ENCODE results near the gene CETN1. TPM values are rescaled to one million over a fixed set of nuclear protein-coding genes. Genes with fewer than 3 reads are reported as not detected.

Gene CETN1
- polyA plus RNA-seq, 3 donors = not detected

- Histone ChIP-seq H3K9me3 (replicated peaks in 1 of 2; ENCODE audit: control insufficient read depth in 1 of 2, insufficient read depth in 1 of 2, low read length in 2 of 2) (no peaks in the 10 kb centered on the region), H3K36me3 (replicated peaks in 1 of 2; ENCODE audit: control insufficient read depth in 1 of 2, insufficient read depth in 2 of 2, low read length in 2 of 2) (no peaks in the 10 kb centered on the region), H3K4me2 (replicated peaks; ENCODE audit: extremely low read depth, low read length, poor library complexity, severe bottlenecking) (no peak overlapping the region), H3K79me2 (ENCODE audit: insufficient read depth, low read length) (no peaks in the 10 kb centered on the region), H3K27ac (ENCODE audit: low read depth in 1 of 2, low read length in 2 of 2) (no peak overlapping the region), H3K27me3 (ENCODE audit: control insufficient read depth in 2 of 2, insufficient read depth in 2 of 2, low read length in 2 of 2) (no peaks in the 10 kb centered on the region), H3K4me1 (ENCODE audit: control insufficient read depth in 1 of 2, insufficient read depth in 2 of 2, low read length in 2 of 2) (no peaks in the 10 kb centered on the region), H3K9ac (ENCODE audit: insufficient read depth, low read length, poor library complexity, severe bottlenecking) (no peak overlapping the region), H2AFZ (ENCODE audit: insufficient read depth, low read depth, low read length, poor library complexity, severe bottlenecking) (no peak overlapping the region), H3K4me3 (replicated peaks in 1 of 3; ENCODE audit: low read depth in 2 of 3, low read length in 3 of 3) (no peak overlapping the region), H4K20me1 (ENCODE audit: insufficient read depth, low read length) (no peaks in the 10 kb centered on the region)
- no peak for TF ChIP-seq CTCF (IDR thresholded peaks at IDR 0.05)
- Mint-ChIP-seq H3K4me1 (peaks cover 4% of the 10 kb centered on the region), H3K27ac (no peak overlapping the region), H3K4me3 (no peak overlapping the region), H3K9me3 (peaks cover 0 to 2% (median 0%) of the 10 kb centered on the region in 7 donors), H3K27me3 (ENCODE audit: low read depth in 3 of 3) (peaks cover 4 to 12% (median 9%) of the 10 kb centered on the region in 3 donors), H3K36me3 (no peaks in the 10 kb centered on the region)
- no CpG with 5 or more reads among the region's 3 CpGs for WGBS (ENCODE audit: insufficient coverage)
- DNase-seq = no peak
- intact Hi-C loops (cut with micrococcal nuclease) = no loop called here
Measured at GRCh38 chr18:567122-567521, 13.1 kb upstream of the CETN1 start.

GRCh38 chr18:568731-569130 is 11.4 kb upstream of the CETN1 start:
- Histone ChIP-seq H3K4me3 (replicated peaks in 1 of 3; ENCODE audit: low read depth in 2 of 3, low read length in 3 of 3) (no peak overlapping the region), H3K79me2 (ENCODE audit: insufficient read depth, low read length) (no peaks in the 10 kb centered on the region), H3K4me2 (replicated peaks; ENCODE audit: extremely low read depth, low read length, poor library complexity, severe bottlenecking) (no peak overlapping the region), H3K36me3 (replicated peaks in 1 of 2; ENCODE audit: control insufficient read depth in 1 of 2, insufficient read depth in 2 of 2, low read length in 2 of 2) (no peaks in the 10 kb centered on the region), H3K9me3 (replicated peaks in 1 of 2; ENCODE audit: control insufficient read depth in 1 of 2, insufficient read depth in 1 of 2, low read length in 2 of 2) (no peaks in the 10 kb centered on the region), H3K9ac (ENCODE audit: insufficient read depth, low read length, poor library complexity, severe bottlenecking) (no peak overlapping the region), H3K4me1 (ENCODE audit: control insufficient read depth in 1 of 2, insufficient read depth in 2 of 2, low read length in 2 of 2) (no peaks in the 10 kb centered on the region), H4K20me1 (ENCODE audit: insufficient read depth, low read length) (no peaks in the 10 kb centered on the region), H2AFZ (ENCODE audit: insufficient read depth, low read depth, low read length, poor library complexity, severe bottlenecking) (no peak overlapping the region), H3K27ac (ENCODE audit: low read depth in 1 of 2, low read length in 2 of 2) (no peak overlapping the region), H3K27me3 (ENCODE audit: control insufficient read depth in 2 of 2, insufficient read depth in 2 of 2, low read length in 2 of 2) (no peaks in the 10 kb centered on the region)
- H3K27ac Mint-ChIP-seq = no peak overlapping the region
- H3K27me3 Mint-ChIP-seq (ENCODE audit: low read depth in 3 of 3) = peaks cover 4 to 16% (median 9%) of the 10 kb centered on the region in 3 donors
- H3K36me3 Mint-ChIP-seq = no peaks in the 10 kb centered on the region
- peaks cover 0 to 2% (median 0%) of the 10 kb centered on the region in 7 donors for H3K9me3 Mint-ChIP-seq
- no peak overlapping the region for H3K4me3 Mint-ChIP-seq
- 60% methylated on average over 1 of the region's 3 CpGs for WGBS (ENCODE audit: insufficient coverage)
- no peak for DNase-seq
- intact Hi-C loops (cut with micrococcal nuclease) = no loop called here
- no peak for TF ChIP-seq CTCF (IDR thresholded peaks at IDR 0.05)
- peaks cover 4% of the 10 kb centered on the region for H3K4me1 Mint-ChIP-seq
